Glutamatergic neuron (in vitro differentiated cells): ENCODE results near the gene SH3GL2. TPM values are rescaled to one million over a fixed set of nuclear protein-coding genes. Genes with fewer than 3 reads are reported as not detected.

ENCODE experiments used
- DNase-seq: peaks from one replicate; pipeline ENCODE4 v3.0.0; 2022
- H3K27ac Mint-ChIP-seq: one replicate; pipeline ENCODE4 v1.8.0; 2020; ENCODE audit warnings: mild to moderate bottlenecking, mixed read lengths, inconsistent platforms; ENCODE audit not compliant: unreplicated experiment
- H3K27me3 Mint-ChIP-seq: one replicate; pipeline ENCODE4 v1.8.0; 2020; ENCODE audit warnings: mild to moderate bottlenecking, moderate library complexity, mixed read lengths, inconsistent platforms; ENCODE audit not compliant: unreplicated experiment
- H3K36me3 Mint-ChIP-seq: one replicate; pipeline ENCODE4 v1.8.0; 2020; ENCODE audit warnings: mild to moderate bottlenecking, mixed read lengths, inconsistent platforms; ENCODE audit not compliant: unreplicated experiment
- H3K4me1 Mint-ChIP-seq: one replicate; pipeline ENCODE4 v1.8.0; 2020; ENCODE audit warnings: mild to moderate bottlenecking, low read depth, mixed read lengths, inconsistent platforms; ENCODE audit not compliant: unreplicated experiment
- H3K4me3 Mint-ChIP-seq: one replicate; pipeline ENCODE4 v1.8.0; 2020; ENCODE audit warnings: mild to moderate bottlenecking, mixed read lengths, inconsistent platforms; ENCODE audit not compliant: unreplicated experiment
- H3K9me3 Mint-ChIP-seq: one replicate; pipeline ENCODE4 v1.8.0; 2020; ENCODE audit warnings: mild to moderate bottlenecking, moderate library complexity, mixed read lengths, inconsistent platforms; ENCODE audit not compliant: unreplicated experiment
- CTCF ChIP-seq: fragments of 200-600 bp; sonication (generic); IDR thresholded peaks from one replicate; pipeline ENCODE4 v1.5.0; 2021; ENCODE audit not compliant: partially characterized antibody, unreplicated experiment
- total RNA-seq: library from RNA; stranded (reverse); fragmentation: NEBNext Ultra II Directional; extraction: Animal tissue kit (Norgen Biotek cat#: 25700); gene quantifications from one replicate; pipeline ENCODE4 v1.2.1, GENCODE V29; 2021; ENCODE audit not compliant: unreplicated experiment

Gene SH3GL2
- total RNA-seq, 1 donor from 2014 or later = 8.1 TPM

- peaks cover 5% of the 10 kb centered on the region for H3K36me3 Mint-ChIP-seq
- H3K4me3 Mint-ChIP-seq = no peak overlapping the region
- no peak overlapping the region for H3K27ac Mint-ChIP-seq
- H3K4me1 Mint-ChIP-seq = no peaks in the 10 kb centered on the region
- DNase-seq = no peak
- no peak for TF ChIP-seq CTCF
- H3K27me3 Mint-ChIP-seq = no peaks in the 10 kb centered on the region
- no peaks in the 10 kb centered on the region for H3K9me3 Mint-ChIP-seq
Measured at GRCh38 chr9:17783227-17783626, 204.4 kb downstream of the SH3GL2 start.

GRCh38 chr9:17789316-17789715 is 210.4 kb downstream of the SH3GL2 start:
- no peaks in the 10 kb centered on the region for H3K9me3 Mint-ChIP-seq
- no peaks in the 10 kb centered on the region for H3K27me3 Mint-ChIP-seq
- no peak for TF ChIP-seq CTCF
- H3K27ac Mint-ChIP-seq = no peak overlapping the region
- no peaks in the 10 kb centered on the region for H3K4me1 Mint-ChIP-seq
- DNase-seq = no peak
- H3K4me3 Mint-ChIP-seq = no peak overlapping the region
- no peaks in the 10 kb centered on the region for H3K36me3 Mint-ChIP-seq

- H3K4me1 Mint-ChIP-seq = no peaks in the 10 kb centered on the region
- H3K4me3 Mint-ChIP-seq = no peak overlapping the region
- H3K36me3 Mint-ChIP-seq = no peaks in the 10 kb centered on the region
- H3K27me3 Mint-ChIP-seq = no peaks in the 10 kb centered on the region
- no peak overlapping the region for H3K27ac Mint-ChIP-seq
- DNase-seq = no peak
- H3K9me3 Mint-ChIP-seq = no peaks in the 10 kb centered on the region
- no peak for TF ChIP-seq CTCF
Measured at GRCh38 chr9:17793713-17794622, 215.1 kb downstream of the SH3GL2 start.

GRCh38 chr9:17795744-17796143 is 216.9 kb downstream of the SH3GL2 start:
- Mint-ChIP-seq H3K4me1 (peaks cover 2% of the 10 kb centered on the region), H3K27me3 (no peaks in the 10 kb centered on the region), H3K9me3 (no peaks in the 10 kb centered on the region), H3K27ac (no peak overlapping the region), H3K4me3 (no peak overlapping the region), H3K36me3 (no peaks in the 10 kb centered on the region)
- TF ChIP-seq CTCF = no peak
- no peak for DNase-seq

- no peak overlapping the region for H3K27ac Mint-ChIP-seq
- no peak for DNase-seq
- H3K4me1 Mint-ChIP-seq = peaks cover 5% of the 10 kb centered on the region
- no peak overlapping the region for H3K4me3 Mint-ChIP-seq
- H3K27me3 Mint-ChIP-seq = peaks cover 1% of the 10 kb centered on the region
- H3K36me3 Mint-ChIP-seq = no peaks in the 10 kb centered on the region
- TF ChIP-seq CTCF = no peak
- H3K9me3 Mint-ChIP-seq = no peaks in the 10 kb centered on the region
Measured at GRCh38 chr9:17799369-17799768, 220.5 kb downstream of the SH3GL2 start.
